Measurements from ENCODE around the gene PPM1E. TPM values are rescaled to one million over a fixed set of nuclear protein-coding genes. Genes with fewer than 3 reads are reported as not detected.

Gene PPM1E
- polyA plus RNA-seq, 3 donors, result 3.1 to 4.0 (median 4.0) TPM

DNA sequence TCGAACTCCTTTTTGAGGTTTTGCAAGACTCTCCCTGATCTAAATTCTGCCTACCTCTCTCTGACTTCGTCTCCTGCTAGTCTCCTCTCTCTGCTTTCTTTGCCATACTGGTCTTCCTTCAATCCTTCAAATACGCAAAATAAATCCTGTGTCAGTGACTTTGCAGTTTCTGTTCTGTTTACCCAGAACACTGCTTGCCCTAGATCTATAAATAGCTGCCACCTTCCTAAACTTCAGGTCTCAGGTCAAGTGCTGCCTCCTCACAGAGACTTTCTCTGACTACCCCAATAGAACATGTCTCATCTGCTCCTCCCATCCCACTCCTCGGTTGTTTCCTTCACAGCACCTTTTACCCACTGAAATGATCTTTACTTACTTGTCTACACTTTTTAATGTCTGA lies 272.1 kb downstream of the PPM1E start:
- DNase-seq (ENCODE audit: low read depth in 3 of 3, low spot score in 2 of 3), result no peak

GRCh38 chr17:59028328-59028727 lies 272.7 kb downstream of the PPM1E start:
- no peak for DNase-seq (ENCODE audit: low read depth in 3 of 3, low spot score in 2 of 3)

DNA sequence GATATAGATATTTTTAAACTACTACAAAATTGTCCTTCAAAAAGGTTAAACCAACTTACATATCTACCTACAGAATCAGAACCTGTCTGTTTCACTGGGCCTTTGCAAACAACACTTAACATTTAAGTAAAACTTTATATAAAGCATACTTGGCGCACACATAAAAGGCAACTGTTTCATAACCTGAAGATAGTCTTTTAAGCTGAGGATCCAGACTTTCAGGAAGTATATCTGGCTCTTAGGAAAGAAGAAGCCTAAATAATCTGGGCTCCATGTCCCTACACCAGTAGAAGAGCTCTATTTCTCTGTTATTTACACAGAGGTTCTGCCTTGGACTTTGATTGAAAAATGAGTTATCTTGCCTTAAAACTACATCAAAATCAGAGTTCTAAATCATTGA lies 275.2 kb downstream of the PPM1E start:
- no peak for DNase-seq (ENCODE audit: low read depth in 3 of 3, low spot score in 2 of 3)

Other genes with a start within 250 kb of the PPM1E start
- 10 to 100 TPM; 45.8 to 48.7 (median 47.2) TPM for gene MTMR4, start 241.2 kb upstream of the PPM1E start, polyA plus RNA-seq (ENCODE audit: insufficient read length in 3 of 3)
- gene TEX14, start 63.8 kb upstream of the PPM1E start, polyA plus RNA-seq (ENCODE audit: insufficient read length in 3 of 3), result under 1 TPM; 0.38 to 0.71 (median 0.68) TPM
- 10 to 100 TPM; 50.6 to 53.0 (median 51.9) TPM for gene RAD51C, start 63.3 kb upstream of the PPM1E start, polyA plus RNA-seq (ENCODE audit: insufficient read length in 3 of 3)